GM19193 (cell line): ENCODE measurements around the gene RNF5.

Source experiments
- POLR2A ChIP-seq: IDR thresholded peaks from 4 replicates; pipeline ENCODE4 v1.6.1; 2011; ENCODE audit not compliant: insufficient read depth, insufficient read length; ENCODE audit errors: extremely low read depth

RNF5 gene

GRCh38 chr6:32149092-32149755, 29.0 kb upstream of the RNF5 start:
- TF ChIP-seq POLR2A: no peak

GRCh38 chr6:32149932-32150870, 28.0 kb upstream of the RNF5 start:
- no peak for TF ChIP-seq POLR2A

DNA sequence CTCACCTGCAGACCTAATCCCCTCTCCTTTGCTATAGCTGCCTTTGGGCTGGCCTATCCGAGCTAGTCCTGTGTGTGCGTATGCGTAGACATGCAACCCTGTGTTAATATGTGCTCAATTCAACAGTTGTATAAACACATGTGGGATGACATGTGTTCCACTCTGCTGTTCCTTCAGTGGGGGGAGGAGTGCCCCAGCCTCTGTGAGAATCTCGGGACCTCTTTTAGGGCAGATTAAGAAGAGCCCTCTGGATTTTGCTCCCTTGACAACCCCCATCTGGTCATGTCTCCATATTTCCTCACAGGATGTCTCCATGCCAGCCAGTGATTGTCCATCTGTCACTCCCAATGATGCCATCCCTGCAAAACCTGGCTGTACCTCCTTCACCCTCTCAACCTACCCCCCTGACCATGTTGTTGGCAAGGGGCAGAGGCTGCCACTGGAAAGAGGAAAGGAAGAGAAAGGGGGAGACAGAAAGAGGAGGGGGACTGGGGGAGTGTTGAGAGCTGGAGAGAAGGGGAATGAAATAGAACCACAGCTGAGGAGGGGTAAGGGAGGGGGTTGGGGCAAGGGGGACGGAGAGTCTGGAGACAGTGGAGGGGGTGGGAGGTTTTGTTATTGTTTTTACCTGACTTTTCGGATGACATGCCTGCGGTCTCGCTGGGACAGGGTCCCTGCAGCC, 26.9 kb upstream of the RNF5 start:
- TF ChIP-seq POLR2A: no peak

- no peak for TF ChIP-seq POLR2A
Measured at GRCh38 chr6:32151863-32152768, 26.1 kb upstream of the RNF5 start, which contains the start of gene PRRT1. TSS of gene PRRT1 (minus strand) at chr6:32151939. CDS start at chr6:32151827, 112 bp downstream.

GRCh38 chr6:32152769-32153563, 25.2 kb upstream of the RNF5 start:
- no peak for TF ChIP-seq POLR2A

DNA sequence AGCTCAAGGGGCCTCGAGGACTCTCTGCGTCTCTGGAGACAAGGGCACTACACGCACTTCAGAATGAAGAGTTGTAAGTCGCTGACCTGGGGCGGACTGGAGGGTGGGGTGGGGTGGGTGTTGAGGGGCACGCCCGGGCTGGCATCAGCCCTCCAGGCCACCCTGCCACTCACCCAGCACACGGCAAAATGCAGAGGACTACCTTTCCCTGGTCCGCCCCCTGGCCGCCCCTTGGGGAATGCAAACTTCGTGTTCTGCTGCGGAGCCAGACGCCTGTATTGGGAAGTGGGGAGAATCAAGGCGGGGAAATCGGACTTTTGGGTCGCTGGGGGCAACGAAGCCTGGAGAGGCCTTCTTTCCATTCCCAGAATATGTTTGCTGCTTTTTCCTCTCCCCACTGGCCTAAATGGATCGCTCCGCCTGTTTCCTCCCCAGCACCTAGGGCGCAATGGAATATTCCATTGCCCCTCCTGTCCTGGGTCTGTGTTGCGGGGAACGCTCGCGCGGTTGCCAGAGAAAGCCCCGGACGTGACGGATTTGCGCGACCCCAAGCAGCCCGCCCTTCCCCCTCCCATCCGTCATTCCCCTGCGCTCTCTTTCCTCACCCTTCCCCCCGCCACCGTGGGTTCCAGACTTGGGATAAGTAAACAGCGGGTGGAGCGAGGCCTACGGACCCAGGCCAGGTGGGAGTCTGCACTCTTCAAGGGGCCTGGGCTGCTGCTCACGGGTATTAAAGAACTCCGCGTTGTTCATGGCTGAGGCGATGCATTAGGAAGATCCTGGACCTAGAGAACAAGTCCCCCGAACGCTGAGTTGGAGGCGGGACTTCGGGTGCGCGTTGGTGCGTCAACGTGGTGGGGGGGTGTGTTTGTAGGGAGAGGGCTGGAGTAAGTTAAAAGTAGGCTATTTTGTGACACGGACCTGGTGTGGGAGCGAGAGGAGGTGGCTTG, 24.4 kb upstream of the RNF5 start, which contains the start of gene PPT2:
Gene PPT2 (plus strand): TSS at position 578 of the 950 bp plus-strand sequence. CDS start 454 bp downstream, outside the sequence.
- TF ChIP-seq POLR2A: no peak

DNA sequence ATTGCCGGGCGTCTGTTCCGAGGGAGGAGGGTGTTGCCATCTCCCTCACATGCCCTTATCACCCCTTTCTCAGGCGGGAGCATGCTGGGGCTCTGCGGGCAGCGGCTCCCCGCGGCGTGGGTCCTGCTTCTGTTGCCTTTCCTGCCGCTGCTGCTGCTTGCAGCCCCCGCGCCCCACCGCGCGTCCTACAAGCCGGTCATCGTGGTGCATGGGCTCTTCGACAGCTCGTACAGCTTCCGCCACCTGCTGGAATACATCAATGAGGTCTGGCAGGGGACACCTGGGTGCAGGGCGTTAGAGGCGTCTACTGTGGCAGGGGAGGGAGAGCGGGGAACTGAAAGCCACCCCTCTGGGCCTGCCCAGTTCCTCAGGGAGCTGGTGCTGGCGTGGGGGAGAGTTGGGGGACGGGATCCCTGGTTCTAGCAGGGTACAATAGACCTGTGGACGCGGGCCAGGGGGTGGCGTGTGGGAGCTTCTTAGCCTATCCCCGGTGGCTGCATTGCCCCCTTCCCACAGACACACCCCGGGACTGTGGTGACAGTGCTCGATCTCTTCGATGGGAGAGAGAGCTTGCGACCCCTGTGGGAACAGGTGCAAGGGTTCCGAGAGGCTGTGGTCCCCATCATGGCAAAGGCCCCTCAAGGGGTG, 23.6 kb upstream of the RNF5 start:
- TF ChIP-seq POLR2A: no peak

GRCh38 chr6:32156891-32157290, 21.3 kb upstream of the RNF5 start:
- no peak for TF ChIP-seq POLR2A

- no peak for TF ChIP-seq POLR2A
Measured at GRCh38 chr6:32158052-32158451, 20.2 kb upstream of the RNF5 start.

DNA sequence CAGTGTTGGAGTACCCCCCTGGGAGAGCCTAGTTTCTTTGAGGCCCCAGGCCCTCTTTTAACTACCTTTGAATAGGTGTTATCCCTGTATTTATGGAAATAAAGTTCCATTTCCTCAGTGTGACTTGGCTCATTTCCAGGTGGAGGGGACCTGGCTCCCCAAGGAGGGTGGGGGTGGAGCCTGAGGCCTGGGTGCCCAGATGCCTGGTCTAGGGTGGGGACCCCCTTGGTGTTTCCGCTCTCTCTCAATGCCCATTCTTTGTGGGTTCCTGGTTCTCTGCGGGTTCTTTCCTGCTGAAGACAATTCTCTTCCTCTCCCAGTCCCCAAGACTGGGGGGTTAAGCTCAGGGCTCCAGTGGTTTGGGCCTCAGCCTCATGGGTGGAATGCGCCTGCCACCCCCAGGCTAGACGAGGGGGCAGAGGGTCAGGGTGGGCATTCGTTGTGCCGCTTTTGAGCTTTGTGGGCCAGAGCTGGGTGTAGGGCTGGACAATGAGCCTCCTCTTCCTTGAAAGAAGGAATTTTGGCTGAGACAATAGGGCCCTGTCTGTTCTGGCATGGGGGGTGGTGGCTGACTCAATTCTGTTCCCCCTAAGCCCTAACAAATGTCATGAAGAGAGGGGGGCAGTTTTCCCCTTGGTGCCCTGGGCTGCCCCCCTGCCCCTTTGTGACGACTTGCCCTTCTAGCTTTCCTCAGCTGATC, 14.5 kb upstream of the RNF5 start:
- no peak for TF ChIP-seq POLR2A

DNA sequence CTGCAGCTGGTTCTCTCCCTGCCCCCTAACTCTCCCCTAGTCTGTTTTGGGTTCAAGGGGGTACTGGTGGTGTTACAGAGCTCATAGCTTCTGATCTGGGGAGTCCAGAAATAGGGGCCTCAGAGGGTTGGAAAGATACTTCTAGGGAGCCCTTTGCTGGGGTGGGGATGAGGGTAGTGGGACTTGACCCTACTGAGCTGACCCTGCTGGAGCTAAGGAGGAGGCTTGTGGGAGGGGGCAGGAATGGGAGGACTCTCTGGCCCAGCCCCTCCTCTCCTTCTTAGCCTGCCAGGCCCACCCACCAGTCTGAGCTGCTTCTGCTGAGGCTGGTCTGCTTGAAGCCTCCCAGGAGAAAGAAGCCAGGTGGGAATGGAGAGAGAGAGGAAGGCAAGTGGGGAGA, 13.9 kb upstream of the RNF5 start, which contains the start of gene EGFL8:
Gene EGFL8 (plus strand): TSS at position 301 of the 400 bp plus-strand sequence. CDS start 1,571 bp downstream, outside the sequence.
- TF ChIP-seq POLR2A: no peak
